Ovary (tissue), 3 donors: Measurements from ENCODE around the gene RD3L.

Source experiments
- CTCF ChIP-seq, 3 donors: fragments of 450-650 bp in 2 of 3; fragments of 200-600 bp in 1 of 3; IDR thresholded peaks; one replicate each; pipeline versions ENCODE4 v1.5.1 to v1.8.0; 2016 to 2022; ENCODE audit warnings: antibody characterized with exemption in 3 of 3, mild to moderate bottlenecking in 1 of 3
- EP300 ChIP-seq: sonication (generic); formaldehyde crosslinking; IDR thresholded peaks from one replicate; pipeline ENCODE4 v1.6.1; 2017; ENCODE audit warnings: antibody characterized with exemption
- POLR2A ChIP-seq: fragments of 450-650 bp; IDR thresholded peaks from one replicate; pipeline ENCODE4 v1.6.1; 2017; ENCODE audit warnings: antibody characterized with exemption, mild to moderate bottlenecking, moderate library complexity
- donor health status: DM: no; HTN: no; CAD: no.

GRCh38 chr14:103925316-103925715 lies 17.0 kb downstream of the RD3L start:
- no peak for TF ChIP-seq POLR2A
- TF ChIP-seq CTCF (IDR thresholded peaks at IDR 0.05), result no peak
- TF ChIP-seq EP300, result no peak
